Left forelimb (tissue), 1 donor: Measurements from ENCODE around the gene PRXL2B.
"Not testable (repeated sequence)": the region's sequence is repeated elsewhere in the genome, so short reads cannot be mapped to it uniquely, and the experiment has no call there.

Experiments
- DNase-seq: peaks from one replicate; pipeline ENCODE4 v3.0.0-alpha.2; 2018; ENCODE audit warnings: low spot score

PRXL2B gene, protein sequence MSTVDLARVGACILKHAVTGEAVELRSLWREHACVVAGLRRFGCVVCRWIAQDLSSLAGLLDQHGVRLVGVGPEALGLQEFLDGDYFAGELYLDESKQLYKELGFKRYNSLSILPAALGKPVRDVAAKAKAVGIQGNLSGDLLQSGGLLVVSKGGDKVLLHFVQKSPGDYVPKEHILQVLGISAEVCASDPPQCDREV

DNA sequence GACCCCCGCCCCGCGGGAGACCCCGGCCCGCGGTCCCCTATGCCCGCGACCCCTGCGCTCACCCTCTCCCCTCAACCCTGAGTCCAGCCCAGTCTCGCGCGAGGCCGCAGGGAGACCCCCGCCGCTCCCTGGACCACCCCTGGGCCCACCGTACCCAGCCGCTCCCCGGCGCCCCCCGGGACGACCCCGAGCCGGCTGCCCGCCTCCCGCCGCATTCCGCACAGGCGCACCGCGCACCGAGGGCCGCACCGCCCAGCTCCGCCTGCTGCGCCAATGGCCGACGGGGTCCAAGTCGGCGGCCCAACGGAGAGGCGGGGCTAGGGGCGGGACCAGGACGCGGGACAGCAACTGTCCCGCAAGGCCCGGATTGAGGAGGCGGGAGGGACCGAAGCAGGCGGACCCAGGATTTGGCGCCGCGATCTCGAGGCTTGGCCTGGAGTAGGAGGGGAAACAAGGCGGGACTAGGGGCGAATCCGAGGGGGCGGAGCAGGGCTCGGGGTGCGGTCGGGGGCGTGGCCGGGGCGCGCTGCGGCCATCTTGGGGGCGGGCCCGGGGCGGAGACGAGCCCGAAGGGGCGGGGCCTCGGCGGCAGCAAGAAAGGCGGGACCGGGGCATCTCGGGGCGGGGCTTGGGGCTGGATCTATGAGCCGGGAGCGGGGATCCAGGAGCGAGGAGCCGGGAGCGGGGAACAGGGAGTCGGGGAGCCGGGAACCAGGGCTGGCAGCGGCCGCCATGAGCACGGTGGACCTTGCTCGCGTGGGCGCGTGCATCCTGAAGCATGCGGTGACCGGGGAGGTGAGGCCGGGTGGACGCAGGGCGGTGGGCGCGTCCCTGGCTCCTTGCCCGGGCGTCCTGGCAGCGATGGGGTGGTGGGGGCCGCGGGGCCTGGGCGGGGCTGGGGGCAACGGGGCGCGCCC is at the start of gene PRXL2B:
PRXL2B (plus strand) TSS at position 624 of the 917 bp plus-strand sequence; CDS start at position 733, 109 bp downstream.
- peak; percentile 99 for DNase-seq

GRCh38 chr1:2537784-2538115 is 48.8 kb upstream of the PRXL2B start:
- no peak for DNase-seq

DNA sequence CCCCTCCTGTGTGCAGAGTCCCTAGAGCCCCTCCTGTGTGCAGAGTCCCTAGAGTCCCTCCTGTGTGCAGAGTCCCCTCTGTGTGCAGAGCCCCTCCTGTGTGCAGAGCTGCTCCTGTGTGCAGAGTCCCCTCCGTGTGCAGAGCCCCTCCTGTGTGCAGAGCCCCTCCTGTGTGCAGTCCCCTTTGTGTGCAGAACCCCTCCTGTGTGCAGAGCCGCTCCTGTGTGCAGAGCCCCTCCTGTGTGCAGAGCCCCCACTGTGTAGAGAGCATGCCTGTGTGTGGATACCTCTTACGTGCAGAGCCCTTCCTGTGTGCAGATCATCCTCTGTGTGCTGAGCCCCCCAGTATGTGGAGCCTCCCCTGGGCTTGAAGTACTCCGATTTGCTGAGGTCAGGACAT is 48.2 kb upstream of the PRXL2B start:
- no peak for DNase-seq

DNA sequence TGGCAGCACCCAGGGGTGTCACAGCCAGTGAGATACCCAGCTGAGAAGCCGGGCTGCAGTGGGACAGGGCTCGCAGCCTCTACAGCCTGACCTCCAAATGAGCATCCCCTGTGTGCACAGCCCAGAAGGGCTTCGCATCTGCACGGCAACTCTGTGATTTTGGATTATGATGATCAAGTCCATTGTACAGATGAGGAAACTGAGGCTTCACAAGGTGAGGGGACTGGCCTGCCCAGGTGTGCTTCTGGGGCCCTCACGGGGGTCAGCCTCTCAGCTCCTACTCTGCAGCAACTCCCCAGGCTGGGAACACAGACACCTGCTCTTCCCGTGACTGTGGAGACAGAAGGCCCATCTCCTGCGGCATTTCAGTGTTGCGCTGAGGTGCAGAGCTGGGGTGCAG is 47.7 kb upstream of the PRXL2B start:
- no peak for DNase-seq

DNA sequence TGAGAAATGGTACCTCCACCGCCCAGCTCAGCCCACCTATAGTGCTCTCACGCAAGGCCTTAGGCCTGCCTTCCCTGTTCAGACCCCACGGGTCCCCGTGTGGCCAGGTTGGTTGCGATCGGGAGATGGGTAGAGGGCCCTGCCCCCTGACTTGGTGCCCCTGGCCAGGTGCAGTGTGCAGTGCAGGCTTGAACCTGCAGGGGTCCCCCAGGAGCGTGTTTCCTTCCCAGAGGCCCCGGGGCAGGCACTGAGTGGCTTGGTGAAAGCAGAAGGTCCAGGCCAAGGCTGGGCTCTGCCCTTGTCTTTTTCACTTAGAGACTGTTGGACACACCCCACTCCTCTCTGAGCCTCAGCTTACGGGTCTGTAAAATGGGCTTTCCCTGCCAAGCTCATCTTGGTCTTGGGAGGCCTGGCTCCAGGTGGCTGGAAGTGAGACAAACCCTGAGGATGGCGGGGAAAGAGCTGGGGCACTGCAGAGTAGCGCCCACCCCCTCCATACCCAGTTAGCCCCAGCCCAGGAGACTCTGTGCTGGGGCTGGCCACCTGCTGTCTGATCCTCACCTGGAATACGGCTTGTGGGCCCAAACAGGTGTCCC is 47.2 kb upstream of the PRXL2B start:
- no peak for DNase-seq

DNA sequence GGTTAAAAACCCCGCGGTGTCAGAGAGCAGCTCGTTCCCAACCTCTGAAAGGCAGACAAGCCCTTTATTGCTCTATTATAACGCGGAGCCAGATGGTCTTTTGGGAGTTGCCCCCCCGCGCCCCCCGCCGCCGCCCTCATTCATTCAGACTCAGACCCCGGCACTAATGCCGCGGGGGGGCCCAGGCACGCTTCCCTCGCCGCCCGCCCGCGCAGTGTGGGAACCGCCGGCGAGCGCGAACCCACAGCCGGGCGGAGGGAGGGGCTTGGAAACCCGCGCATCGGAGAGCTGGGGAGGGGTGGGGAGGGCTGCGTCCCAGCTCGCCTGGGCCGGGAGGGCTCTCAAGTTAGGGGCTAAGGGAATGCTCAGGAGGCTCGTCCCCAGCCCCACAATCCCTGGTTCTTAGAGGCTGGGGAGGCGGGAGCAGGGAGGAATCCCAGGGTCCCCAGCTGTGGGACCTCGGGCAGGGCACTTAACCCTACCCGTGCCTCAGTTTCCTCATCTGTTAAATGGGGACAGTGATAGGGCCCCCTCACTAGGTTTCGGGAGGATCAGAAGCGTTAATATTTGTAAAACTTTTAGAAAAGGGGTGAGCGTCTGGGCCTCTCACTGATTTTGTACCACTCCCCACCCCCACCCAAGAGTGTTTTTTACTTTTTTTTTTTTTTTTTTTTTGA is 45.6 kb upstream of the PRXL2B start:
- DNase-seq = no peak

DNA sequence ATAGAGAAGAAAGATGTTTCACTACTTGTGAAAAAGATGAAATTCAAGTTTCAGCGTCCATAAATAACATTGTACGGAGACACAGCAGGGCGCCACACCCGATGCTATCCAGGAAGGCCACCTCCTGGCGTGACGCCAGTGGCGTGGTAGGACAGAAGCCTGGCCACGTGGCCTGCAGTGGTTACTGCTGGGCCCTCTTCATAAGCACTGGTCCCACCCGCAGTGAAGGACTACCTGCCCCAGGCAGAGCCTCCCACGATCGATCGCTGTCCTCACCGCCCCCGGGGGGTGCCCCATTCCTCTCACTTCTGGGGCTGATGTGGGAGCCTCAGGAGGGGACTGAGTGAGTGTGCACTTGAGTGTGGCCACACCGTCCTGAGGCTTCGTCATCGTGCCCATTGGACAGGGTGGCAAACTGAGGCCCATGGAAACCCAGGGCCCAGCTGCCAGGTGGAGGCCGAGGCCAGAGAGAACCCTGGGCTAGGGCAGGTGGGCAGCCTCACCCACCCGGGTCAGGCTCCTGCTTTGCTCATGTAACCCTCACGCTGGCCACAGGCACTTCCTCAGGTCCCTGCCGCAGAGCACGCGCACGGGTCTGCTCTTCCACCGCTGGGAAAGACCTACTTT is 44.8 kb upstream of the PRXL2B start:
- no peak for DNase-seq

DNA sequence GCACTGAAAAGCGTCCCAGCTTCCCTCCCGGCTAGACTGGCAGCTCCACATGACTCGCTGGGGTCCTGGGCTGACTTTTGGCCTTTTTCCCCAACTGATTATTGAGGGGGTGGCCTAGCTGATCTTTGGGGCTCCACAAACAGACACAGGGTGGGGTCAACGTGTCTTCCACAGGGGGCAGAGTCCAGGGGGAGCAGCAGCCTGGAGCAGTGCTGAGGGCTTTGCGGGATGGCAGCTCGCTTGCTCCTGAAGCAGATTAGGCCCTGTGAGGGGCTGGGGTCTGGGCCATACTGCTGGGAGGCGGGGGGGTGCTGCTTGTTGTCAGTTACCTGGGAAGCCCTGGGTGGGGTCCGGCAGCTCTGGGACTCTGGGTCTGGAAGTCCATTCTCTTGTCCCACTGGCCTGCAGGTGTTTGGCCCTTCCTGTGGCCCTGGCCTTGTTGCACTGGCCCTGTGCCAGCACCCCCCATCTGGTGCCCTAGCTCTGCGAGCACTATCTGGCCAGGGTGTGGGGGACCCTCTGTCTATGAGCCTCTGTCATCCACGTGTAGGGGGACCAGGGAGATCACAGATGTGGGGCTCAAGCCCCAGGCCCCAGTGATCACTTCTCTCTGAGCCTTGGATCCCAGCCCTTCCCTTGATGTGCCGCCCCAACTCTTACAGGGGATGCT is 44.2 kb upstream of the PRXL2B start:
- DNase-seq = no peak

DNA sequence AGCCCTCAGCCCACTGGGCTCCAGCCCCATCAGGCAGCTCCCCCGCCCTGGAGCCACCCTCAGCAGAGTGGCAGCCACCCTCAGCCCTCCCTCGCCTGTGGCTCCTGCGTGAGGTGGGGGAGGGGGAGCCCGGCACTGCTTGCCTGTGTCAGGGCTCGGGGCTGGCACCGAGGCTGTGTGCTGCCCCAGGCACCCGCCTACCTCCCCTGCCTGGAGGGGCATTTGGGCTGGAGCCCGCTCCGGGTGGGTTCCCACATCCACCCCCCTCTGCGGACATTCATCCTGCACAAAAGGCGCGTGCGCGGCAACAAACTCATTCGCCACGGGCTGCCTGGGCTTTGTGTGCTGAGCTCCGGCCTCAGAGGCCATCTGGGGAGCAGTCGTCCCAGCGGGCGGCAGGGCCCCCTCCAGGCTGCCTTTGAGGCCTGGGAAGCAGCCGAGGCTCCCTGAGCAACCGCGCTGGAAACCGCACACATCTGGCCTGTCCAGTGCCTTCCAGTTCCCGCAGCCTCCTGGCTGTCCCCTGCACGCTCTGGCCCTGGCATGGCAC is 43.0 kb upstream of the PRXL2B start:
- no peak for DNase-seq

- DNase-seq = no peak
Measured at GRCh38 chr1:2544093-2544874, 42.3 kb upstream of the PRXL2B start.

- no peak for DNase-seq
Measured at GRCh38 chr1:2544875-2545640, 41.5 kb upstream of the PRXL2B start.

DNA sequence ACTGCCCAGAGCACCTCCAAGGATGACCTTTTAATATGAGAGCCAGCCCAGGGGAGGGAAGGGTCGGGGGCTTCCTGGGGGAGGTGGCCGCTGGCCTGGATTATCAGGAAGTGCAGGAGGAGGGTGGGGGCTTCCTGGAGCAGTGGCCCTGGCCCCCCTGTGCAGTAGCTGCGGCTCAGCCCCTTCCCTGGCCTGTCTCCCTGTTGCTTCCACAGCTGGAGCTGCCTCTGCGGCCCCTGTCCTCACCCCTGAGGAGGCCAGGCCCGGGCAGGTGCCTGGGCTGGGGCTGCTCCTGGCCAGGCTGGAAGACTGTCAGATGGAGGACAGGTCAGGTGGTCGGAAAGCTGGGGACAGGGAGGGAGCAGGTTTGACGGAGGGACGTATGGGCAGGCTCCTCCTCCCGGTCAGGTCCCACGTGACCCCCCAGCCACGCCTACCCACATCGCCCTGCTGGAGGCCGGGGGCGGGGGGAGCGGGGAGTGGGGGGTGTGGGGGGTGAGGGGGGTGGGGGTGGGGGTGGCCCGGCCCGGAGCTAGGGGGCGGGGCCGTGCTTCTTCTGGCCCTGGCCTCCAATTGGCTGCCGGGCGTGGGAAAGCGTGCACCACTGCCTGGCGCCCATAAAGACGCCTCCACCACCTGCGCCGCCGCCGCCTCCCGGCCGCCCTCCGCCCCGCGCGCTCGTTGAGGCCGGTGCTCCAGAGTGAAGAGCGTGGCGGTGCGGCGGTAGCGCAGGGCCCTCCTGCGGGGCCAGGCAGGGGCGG is 40.6 kb upstream of the PRXL2B start:
- peak; percentile 83 for DNase-seq

DNA sequence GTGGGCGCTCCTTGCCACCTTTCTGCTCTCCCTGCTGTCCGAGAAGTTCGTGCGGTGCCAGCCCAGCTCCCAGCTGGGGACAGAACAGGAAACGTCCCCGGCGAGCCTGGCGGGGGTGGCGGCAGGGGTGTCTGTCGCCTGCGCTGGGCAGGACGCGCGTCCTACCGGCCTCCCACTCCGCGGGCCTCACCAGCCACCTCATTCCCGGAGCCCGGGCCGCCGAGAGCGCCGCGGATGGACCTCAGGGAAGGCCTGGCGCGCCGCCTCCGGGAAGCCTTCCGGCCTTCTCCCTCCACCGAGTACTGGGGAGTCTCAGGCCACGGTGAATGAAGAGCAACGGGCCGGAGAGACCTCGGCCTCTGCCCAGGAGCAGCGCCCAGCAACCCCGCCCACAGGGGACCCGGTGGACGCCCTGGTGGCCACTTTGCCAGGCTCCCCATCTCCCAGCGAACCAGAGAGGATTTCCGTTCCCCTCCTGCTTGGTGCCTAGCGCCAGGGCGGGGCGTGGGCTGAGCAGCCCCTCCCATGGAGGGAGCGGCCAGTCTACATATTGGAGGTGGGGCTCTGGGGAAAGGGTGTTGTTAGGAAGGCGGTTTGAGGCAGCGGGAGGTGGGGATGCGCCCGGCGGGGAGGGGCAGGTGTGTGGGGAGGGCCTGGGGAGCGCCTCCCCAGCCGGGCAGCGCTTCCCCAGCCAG is 39.9 kb upstream of the PRXL2B start:
- no peak for DNase-seq

DNA sequence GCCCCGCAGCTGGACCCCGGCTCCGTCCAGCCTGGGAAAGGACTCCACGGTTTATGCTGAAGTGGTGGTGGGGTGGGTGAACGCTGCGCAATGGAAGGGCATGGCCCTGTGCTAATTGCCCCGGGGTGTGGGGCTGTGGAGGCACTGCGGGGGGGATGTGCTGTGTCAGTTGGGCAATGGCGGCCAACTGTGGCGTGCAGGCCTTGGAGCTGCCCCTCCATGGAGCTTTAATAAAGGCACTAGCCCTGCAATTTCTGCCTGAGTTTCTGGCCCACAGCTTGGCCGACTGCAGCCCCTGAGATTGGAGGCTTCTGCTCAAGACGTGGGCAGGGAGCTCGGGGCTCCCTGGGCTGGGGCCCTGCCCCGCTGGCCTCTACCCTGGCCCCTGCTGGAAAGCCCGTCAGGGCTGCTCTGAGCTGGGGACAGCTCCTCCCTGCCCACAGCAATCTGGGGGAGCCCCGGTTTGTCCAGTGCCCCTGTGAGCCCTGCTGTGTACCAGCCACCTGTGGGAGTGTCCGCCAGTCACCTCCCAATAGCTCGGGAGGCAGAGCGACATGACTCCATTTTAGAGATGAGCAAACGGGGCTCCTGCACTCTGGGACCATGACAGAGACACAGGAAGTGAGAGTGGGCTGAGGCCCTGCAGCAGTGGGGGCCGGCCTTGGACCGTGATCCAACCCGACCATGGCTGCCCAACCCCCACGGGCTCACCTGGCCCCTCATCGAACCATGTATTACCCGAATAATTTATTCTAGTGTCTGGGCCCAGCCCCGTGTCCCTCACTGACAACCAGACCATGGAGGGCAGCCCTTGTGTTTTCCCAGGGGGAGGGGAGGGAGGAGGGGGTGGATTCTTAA is 39.1 kb upstream of the PRXL2B start:
- DNase-seq = no peak

- no peak for DNase-seq
Measured at GRCh38 chr1:2548068-2548589, 38.4 kb upstream of the PRXL2B start.

- DNase-seq = not testable (repeated sequence)
Measured at GRCh38 chr1:2549367-2550029, 37.1 kb upstream of the PRXL2B start.
